Subcutaneous adipose tissue (tissue), 4 donors: ENCODE measurements around the gene GALNT14. TPM values are rescaled to one million over a fixed set of nuclear protein-coding genes. Genes with fewer than 3 reads are reported as not detected.

Experiments
- CTCF ChIP-seq: fragments of 450-650 bp; IDR thresholded peaks from one replicate; pipeline ENCODE4 v1.5.1; 2016; ENCODE audit warnings: low read depth, mild to moderate bottlenecking, control low read depth, antibody characterized with exemption, moderate library complexity
- total RNA-seq, 4 donors: library from RNA; depleted of rRNA; stranded (reverse); fragments of >200 nt; gene quantifications; one replicate each; pipeline ENCODE4 v1.1.0, GENCODE V29; 2016

Gene GALNT14
- total RNA-seq, 4 donors from 2014 or later: 0.66 to 1.1 (median 0.90) TPM

- TF ChIP-seq CTCF: no peak
These were observed 99.9 kb downstream of the GALNT14 start for GRCh38 chr2:31038385-31038784.

GRCh38 chr2:31037058-31037457 is 101.2 kb downstream of the GALNT14 start:
- no peak for TF ChIP-seq CTCF

- no peak for TF ChIP-seq CTCF
These were observed 105.2 kb downstream of the GALNT14 start for GRCh38 chr2:31033032-31033431.

- TF ChIP-seq CTCF: no peak
These were observed 105.8 kb downstream of the GALNT14 start for GRCh38 chr2:31032475-31032874.

- TF ChIP-seq CTCF: no peak
These were observed 107.0 kb downstream of the GALNT14 start for GRCh38 chr2:31031132-31031706.

- no peak for TF ChIP-seq CTCF
These were observed 109.8 kb downstream of the GALNT14 start for GRCh38 chr2:31028417-31028816.

GRCh38 chr2:31027549-31027948 is 110.7 kb downstream of the GALNT14 start:
- no peak for TF ChIP-seq CTCF
